ENCODE results near the gene AFAP1L2.

Gene AFAP1L2

DNA sequence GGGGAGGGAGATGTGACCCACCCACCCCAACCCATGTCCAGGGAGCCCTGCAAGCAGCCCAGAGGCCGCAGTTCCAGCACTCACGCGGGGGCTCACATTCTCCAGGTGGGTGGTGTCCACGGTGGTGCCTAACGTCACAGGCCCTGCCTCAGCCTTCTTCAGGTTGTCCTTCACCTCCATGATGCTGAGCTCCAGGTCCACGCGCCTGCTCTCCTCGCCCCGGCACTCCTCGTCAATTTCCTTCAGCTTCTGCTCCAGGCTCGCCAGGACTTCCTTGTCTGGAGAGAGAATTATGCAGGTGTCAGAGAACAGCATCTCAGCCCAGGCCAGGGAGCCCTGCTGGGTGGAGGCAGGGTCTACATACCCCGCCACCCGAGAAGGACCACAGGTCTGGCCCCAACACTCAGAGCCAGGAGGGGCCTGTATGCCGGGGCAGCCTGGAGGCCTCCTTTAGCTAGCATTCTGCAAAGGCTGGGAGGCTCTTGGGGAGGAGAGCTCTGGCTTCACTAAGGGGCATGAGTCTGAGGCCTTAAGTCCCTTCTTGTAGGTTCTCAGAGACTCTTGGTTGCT is 107.1 kb downstream of the AFAP1L2 start:
- Histone ChIP-seq H3K27ac (ENCODE audit: low read depth, low read length) (no peak overlapping the region), H4K20me1 (ENCODE audit: control insufficient read depth, insufficient read depth, low read depth, low read length) (no peaks in the 10 kb centered on the region), H3K4me2 (ENCODE audit: low read length) (no peak overlapping the region), H3K27me3 (ENCODE audit: control insufficient read depth, low read length) (no peaks in the 10 kb centered on the region), H3F3A (ENCODE audit: control insufficient read depth, insufficient read depth) (no peaks in the 10 kb centered on the region), H3K79me2 (ENCODE audit: control insufficient read depth, low read length) (no peaks in the 10 kb centered on the region), H3K9me3 (ENCODE audit: control insufficient read depth, insufficient read depth, low read length) (peaks cover 14% of the 10 kb centered on the region; the same call in 1 of the 2 replicates), H3K9me2 (replicated peaks; ENCODE audit: control insufficient read depth, low read length) (no peaks in the 10 kb centered on the region), H3K4me1 (ENCODE audit: control insufficient read depth, low read length) (no peaks in the 10 kb centered on the region), H3K36me3 (ENCODE audit: control insufficient read depth, low read length) (no peaks in the 10 kb centered on the region), H3K4me3 (ENCODE audit: low read length) (no peak overlapping the region)
- no peak for TF ChIP-seq EZH2phosphoT487 (IDR thresholded peaks at IDR 0.05; ENCODE audit: borderline replicate concordance, low read length)
- TF ChIP-seq CTCF (IDR thresholded peaks at IDR 0.05; ENCODE audit: low read depth, low read length, poor library complexity, severe bottlenecking) = no peak

GRCh38 chr10:114295393-114295792 is 108.9 kb downstream of the AFAP1L2 start:
- Histone ChIP-seq H3K9me3 (ENCODE audit: control insufficient read depth, insufficient read depth, low read length) (peaks cover 14% of the 10 kb centered on the region; the same call in 1 of the 2 replicates), H3K27me3 (ENCODE audit: control insufficient read depth, low read length) (no peaks in the 10 kb centered on the region), H3K4me2 (ENCODE audit: low read length) (no peak overlapping the region), H3K4me3 (ENCODE audit: low read length) (no peak overlapping the region), H3K79me2 (ENCODE audit: control insufficient read depth, low read length) (no peaks in the 10 kb centered on the region), H3K4me1 (ENCODE audit: control insufficient read depth, low read length) (no peaks in the 10 kb centered on the region), H3K36me3 (ENCODE audit: control insufficient read depth, low read length) (no peaks in the 10 kb centered on the region), H3K27ac (ENCODE audit: low read depth, low read length) (no peak overlapping the region), H3F3A (ENCODE audit: control insufficient read depth, insufficient read depth) (no peaks in the 10 kb centered on the region), H3K9me2 (replicated peaks; ENCODE audit: control insufficient read depth, low read length) (no peaks in the 10 kb centered on the region), H4K20me1 (ENCODE audit: control insufficient read depth, insufficient read depth, low read depth, low read length) (no peaks in the 10 kb centered on the region)
- TF ChIP-seq CTCF (IDR thresholded peaks at IDR 0.05; ENCODE audit: low read depth, low read length, poor library complexity, severe bottlenecking) (no peak), EZH2phosphoT487 (IDR thresholded peaks at IDR 0.05; ENCODE audit: borderline replicate concordance, low read length) (no peak)

GRCh38 chr10:114294549-114294948 is 109.8 kb downstream of the AFAP1L2 start:
- Histone ChIP-seq H3K9me2 (replicated peaks; ENCODE audit: control insufficient read depth, low read length) (no peaks in the 10 kb centered on the region), H3K27me3 (ENCODE audit: control insufficient read depth, low read length) (no peaks in the 10 kb centered on the region), H3K4me3 (ENCODE audit: low read length) (no peak overlapping the region), H3K27ac (ENCODE audit: low read depth, low read length) (no peak overlapping the region), H4K20me1 (ENCODE audit: control insufficient read depth, insufficient read depth, low read depth, low read length) (no peaks in the 10 kb centered on the region), H3K36me3 (ENCODE audit: control insufficient read depth, low read length) (no peaks in the 10 kb centered on the region), H3F3A (ENCODE audit: control insufficient read depth, insufficient read depth) (no peaks in the 10 kb centered on the region), H3K4me2 (ENCODE audit: low read length) (no peak overlapping the region), H3K79me2 (ENCODE audit: control insufficient read depth, low read length) (no peaks in the 10 kb centered on the region), H3K4me1 (ENCODE audit: control insufficient read depth, low read length) (no peaks in the 10 kb centered on the region), H3K9me3 (ENCODE audit: control insufficient read depth, insufficient read depth, low read length) (peaks cover 14% of the 10 kb centered on the region; the same call in 1 of the 2 replicates)
- TF ChIP-seq CTCF (IDR thresholded peaks at IDR 0.05; ENCODE audit: low read depth, low read length, poor library complexity, severe bottlenecking) = no peak
- no peak for TF ChIP-seq EZH2phosphoT487 (IDR thresholded peaks at IDR 0.05; ENCODE audit: borderline replicate concordance, low read length)
